K562 (cell line): ENCODE results near the gene TSKS.

Experiments
- CTCF ChIP-seq, 3 experiments: IDR thresholded peaks in 2 of 3; conservative IDR thresholded peaks in 1 of 3; 2 replicates each; pipeline ENCODE4 v1.5.1; 2011 to 2012; ENCODE audit warnings: low read length in 3 of 3, mild to moderate bottlenecking in 3 of 3, control low read depth in 2 of 3, improper control_type of control experiment in 1 of 3, inconsistent platforms in 1 of 3, low read depth in 1 of 3, mixed read lengths in 1 of 3, moderate library complexity in 1 of 3; ENCODE audit not compliant: insufficient read depth in 2 of 3
- EGR1 ChIP-seq: fragments of 450-650 bp; conservative IDR thresholded peaks from 2 replicates; pipeline ENCODE4 v1.6.1; 2017; ENCODE audit warnings: mild to moderate bottlenecking

- TF ChIP-seq EGR1 (no peak), CTCF (IDR thresholded peaks at IDR 0.05 in 2 of 3, conservative IDR thresholded peaks at IDR 0.05 in 1 of 3; ENCODE audit: insufficient read depth in 2 of 3, low read depth in 1 of 3, low read length in 3 of 3) (no peak)
These were observed 13.3 kb upstream of the TSKS start for GRCh38 chr19:49776371-49776764.
